ENCODE results near the gene PRDM12. TPM values are rescaled to one million over a fixed set of nuclear protein-coding genes. Genes with fewer than 3 reads are reported as not detected.

PRDM12 gene
- total RNA-seq, 1 experiment from 2014 or later: 0.34 TPM

GRCh38 chr9:130630506-130631330 is 33.7 kb upstream of the PRDM12 start:
- H3K4me3 Mint-ChIP-seq (ENCODE audit: unreplicated experiment): no peak overlapping the region
- ChIA-PET POLR2A (no interaction called here), CTCF (no interaction called here)
- DNase-seq: no peak
- no peak overlapping the region for H3K27ac Mint-ChIP-seq (ENCODE audit: unreplicated experiment)
- no peaks in the 10 kb centered on the region for H3K9me3 Mint-ChIP-seq (ENCODE audit: unreplicated experiment)
- Histone ChIP-seq H3K36me3 (ENCODE audit: control insufficient read depth, insufficient read depth, low read length) (no peaks in the 10 kb centered on the region; the same call in 1 of the 2 replicates), H3K4me3 (ENCODE audit: low read depth, low read length) (no peak overlapping the region), H3K4me1 (no peaks in the 10 kb centered on the region), H3K27me3 (replicated peaks; ENCODE audit: control insufficient read depth, insufficient read depth, low read length) (no peaks in the 10 kb centered on the region), H3K9me3 (no peaks in the 10 kb centered on the region)
- no TSS peak for BruUV-seq (replicated peaks)
- intact Hi-C loops (cut with micrococcal nuclease; ENCODE audit: unreplicated experiment): no loop called here
- TF ChIP-seq CTCF (IDR thresholded peaks at IDR 0.05; ENCODE audit: insufficient read depth in 1 of 2, low read depth in 1 of 2, low read length in 1 of 2, severe bottlenecking in 1 of 2, unreplicated experiment in 1 of 2): no peak
- peaks cover 78% of the 10 kb centered on the region for H3K36me3 Mint-ChIP-seq (ENCODE audit: insufficient read depth, unreplicated experiment)
- no peaks in the 10 kb centered on the region for H3K4me1 Mint-ChIP-seq (ENCODE audit: low read depth, unreplicated experiment)
- no peaks in the 10 kb centered on the region for H3K27me3 Mint-ChIP-seq (ENCODE audit: insufficient read depth, unreplicated experiment)

GRCh38 chr9:130631331-130632080 is 32.9 kb upstream of the PRDM12 start:
- Mint-ChIP-seq H3K9me3 (ENCODE audit: unreplicated experiment) (no peaks in the 10 kb centered on the region), H3K36me3 (ENCODE audit: insufficient read depth, unreplicated experiment) (peaks cover 74% of the 10 kb centered on the region), H3K27ac (ENCODE audit: unreplicated experiment) (no peak overlapping the region), H3K27me3 (ENCODE audit: insufficient read depth, unreplicated experiment) (no peaks in the 10 kb centered on the region), H3K4me3 (ENCODE audit: unreplicated experiment) (no peak overlapping the region), H3K4me1 (ENCODE audit: low read depth, unreplicated experiment) (no peaks in the 10 kb centered on the region)
- intact Hi-C loops (cut with micrococcal nuclease; ENCODE audit: unreplicated experiment): no loop called here
- POLR2A ChIA-PET: interaction anchor here (0.5 kb wide), 1 partner anchor 130 kb away, joined by 3 read pairs; no protein-coding TSS in a partner anchor
- Histone ChIP-seq H3K4me1 (no peaks in the 10 kb centered on the region), H3K4me3 (ENCODE audit: low read depth, low read length) (no peak overlapping the region), H3K9me3 (no peaks in the 10 kb centered on the region), H3K27me3 (replicated peaks; ENCODE audit: control insufficient read depth, insufficient read depth, low read length) (no peaks in the 10 kb centered on the region), H3K36me3 (ENCODE audit: control insufficient read depth, insufficient read depth, low read length) (no peaks in the 10 kb centered on the region; the same call in 1 of the 2 replicates)
- no TSS peak for BruUV-seq (replicated peaks)
- DNase-seq: no peak
- no peak for TF ChIP-seq CTCF (IDR thresholded peaks at IDR 0.05; ENCODE audit: insufficient read depth in 1 of 2, low read depth in 1 of 2, low read length in 1 of 2, severe bottlenecking in 1 of 2, unreplicated experiment in 1 of 2)
- CTCF ChIA-PET: no interaction called here

GRCh38 chr9:130632081-130632710 is 32.2 kb upstream of the PRDM12 start:
- Histone ChIP-seq H3K27me3 (replicated peaks; ENCODE audit: control insufficient read depth, insufficient read depth, low read length) (no peaks in the 10 kb centered on the region), H3K4me1 (no peaks in the 10 kb centered on the region), H3K36me3 (ENCODE audit: control insufficient read depth, insufficient read depth, low read length) (no peaks in the 10 kb centered on the region; the same call in 1 of the 2 replicates), H3K4me3 (ENCODE audit: low read depth, low read length) (no peak overlapping the region), H3K9me3 (no peaks in the 10 kb centered on the region)
- no peaks in the 10 kb centered on the region for H3K27me3 Mint-ChIP-seq (ENCODE audit: insufficient read depth, unreplicated experiment)
- no peaks in the 10 kb centered on the region for H3K9me3 Mint-ChIP-seq (ENCODE audit: unreplicated experiment)
- POLR2A ChIA-PET: interaction anchor here (0.5 kb wide), 1 partner anchor 131 kb away, joined by 3 read pairs; no protein-coding TSS in a partner anchor
- BruUV-seq (replicated peaks): no TSS peak
- no peak overlapping the region for H3K4me3 Mint-ChIP-seq (ENCODE audit: unreplicated experiment)
- CTCF ChIA-PET: no interaction called here
- TF ChIP-seq CTCF (IDR thresholded peaks at IDR 0.05; ENCODE audit: insufficient read depth in 1 of 2, low read depth in 1 of 2, low read length in 1 of 2, severe bottlenecking in 1 of 2, unreplicated experiment in 1 of 2): no peak
- intact Hi-C loops (cut with micrococcal nuclease; ENCODE audit: unreplicated experiment): no loop called here
- no peaks in the 10 kb centered on the region for H3K4me1 Mint-ChIP-seq (ENCODE audit: low read depth, unreplicated experiment)
- no peak for DNase-seq
- no peak overlapping the region for H3K27ac Mint-ChIP-seq (ENCODE audit: unreplicated experiment)
- H3K36me3 Mint-ChIP-seq (ENCODE audit: insufficient read depth, unreplicated experiment): peaks cover 68% of the 10 kb centered on the region

Measured in Caco-2 (cell line).